OCI-LY1 (cell line): ENCODE measurements around the gene LRMDA.

Experiments
- H2AFZ ChIP-seq: fragments of 200-600 bp; sonication (generic), shearing (Covaris generic); 2 replicates; pipeline ENCODE4 v1.6.0; 2014; ENCODE audit warnings: antibody characterized with exemption, mild to moderate bottlenecking, low read length
- H3F3A ChIP-seq: fragments of 200-600 bp; sonication (generic), shearing (Covaris generic); 2 replicates; pipeline ENCODE4 v1.6.0; 2014; ENCODE audit warnings: mild to moderate bottlenecking, antibody characterized with exemption, low read length, moderate library complexity; ENCODE audit not compliant: insufficient read depth
- H3K27ac ChIP-seq: fragments of 200-600 bp; sonication (generic); 2 replicates; pipeline ENCODE4 v1.5.1; 2014; ENCODE audit warnings: low read length, mixed run types, mild to moderate bottlenecking, low read depth; ENCODE audit not compliant: poor library complexity, severe bottlenecking
- H3K27me3 ChIP-seq: fragments of 200-600 bp; sonication (generic); 2 replicates; pipeline ENCODE4 v1.6.0; 2014; ENCODE audit warnings: antibody characterized with exemption, mild to moderate bottlenecking, low read length, moderate library complexity; ENCODE audit not compliant: insufficient read depth
- H3K36me3 ChIP-seq: fragments of 200-600 bp; sonication (generic); 2 replicates; pipeline ENCODE4 v1.6.1; 2014; ENCODE audit warnings: mild to moderate bottlenecking, antibody characterized with exemption, low read length, moderate library complexity, mixed read lengths; ENCODE audit not compliant: insufficient read depth
- H3K4me1 ChIP-seq: fragments of 200-600 bp; sonication (generic); 2 replicates; pipeline ENCODE4 v1.5.1; 2014; ENCODE audit warnings: mild to moderate bottlenecking, low read length, moderate library complexity; ENCODE audit not compliant: insufficient read depth, severe bottlenecking
- H3K4me2 ChIP-seq: fragments of 200-600 bp; sonication (generic), shearing (Covaris generic); 2 replicates; pipeline ENCODE4 v1.6.1; 2014; ENCODE audit warnings: low read length
- H3K4me3 ChIP-seq: fragments of 200-600 bp; sonication (generic); 2 replicates; pipeline ENCODE4 v1.5.1; 2014; ENCODE audit warnings: low read length, low read depth, mild to moderate bottlenecking, mixed read lengths; ENCODE audit not compliant: poor library complexity, severe bottlenecking
- H3K79me2 ChIP-seq: fragments of 200-600 bp; shearing (Covaris generic); 2 replicates; pipeline ENCODE4 v1.6.1; 2016; ENCODE audit warnings: mixed run types, low read length, mixed read lengths; ENCODE audit not compliant: insufficient read depth
- H3K9ac ChIP-seq: fragments of 200-600 bp; sonication (generic), shearing (Covaris generic); 2 replicates; pipeline ENCODE4 v1.6.1; 2014; ENCODE audit warnings: mild to moderate bottlenecking, low read length, mixed read lengths
- H3K9me2 ChIP-seq: fragments of 200-600 bp; sonication (generic), shearing (Covaris generic); 2 replicates; pipeline ENCODE4 v1.6.1; 2014; ENCODE audit warnings: low read depth, mild to moderate bottlenecking, low read length, mixed read lengths
- H3K9me3 ChIP-seq: fragments of 200-600 bp; shearing (Covaris generic); 2 replicates; pipeline ENCODE4 v1.6.1; 2014; ENCODE audit warnings: low read length, mixed read lengths
- H4K20me1 ChIP-seq: fragments of 200-600 bp; sonication (generic), shearing (Covaris generic); 2 replicates; pipeline ENCODE4 v1.6.0; 2016; ENCODE audit warnings: mild to moderate bottlenecking, low read length; ENCODE audit not compliant: insufficient read depth
- CTCF ChIP-seq: fragments of 200-600 bp; sonication (generic), shearing (Covaris generic); IDR thresholded peaks from 2 replicates; pipeline ENCODE4 v1.5.1; 2017; ENCODE audit warnings: mild to moderate bottlenecking, antibody characterized with exemption, low read length, moderate library complexity, mixed read lengths
- EZH2 ChIP-seq: fragments of 200-600 bp; sonication (generic), shearing (Covaris generic); IDR thresholded peaks from 2 replicates; pipeline ENCODE4 v1.8.0; 2017; ENCODE audit warnings: borderline replicate concordance, mixed run types, mild to moderate bottlenecking, antibody characterized with exemption, low read length, moderate library complexity, mixed read lengths

The LRMDA gene

GRCh38 chr10:76149182-76149581 lies 717.8 kb downstream of the LRMDA start:
- H3K9ac ChIP-seq: no peak overlapping the region
- no peak overlapping the region for H2AFZ ChIP-seq
- H3K4me1 ChIP-seq: no peaks in the 10 kb centered on the region
- no peaks in the 10 kb centered on the region for H3K79me2 ChIP-seq
- H3K36me3 ChIP-seq: no peaks in the 10 kb centered on the region
- H3K4me2 ChIP-seq: no peak overlapping the region
- H3K27ac ChIP-seq: no peak overlapping the region
- H3K9me3 ChIP-seq: 0 out of 2 replicates have a peak, but pooled peaks cover 2% of the 10 kb centered on the region
- TF ChIP-seq CTCF: no peak
- no peak for TF ChIP-seq EZH2
- H4K20me1 ChIP-seq: no peaks in the 10 kb centered on the region
- no peaks in the 10 kb centered on the region for H3K9me2 ChIP-seq
- no peaks in the 10 kb centered on the region for H3F3A ChIP-seq
- no peak overlapping the region for H3K4me3 ChIP-seq
- H3K27me3 ChIP-seq: no peaks in the 10 kb centered on the region

- Histone ChIP-seq H4K20me1 (no peaks in the 10 kb centered on the region), H3F3A (no peaks in the 10 kb centered on the region), H3K9me2 (no peaks in the 10 kb centered on the region), H3K9ac (no peak overlapping the region), H3K4me1 (no peaks in the 10 kb centered on the region), H2AFZ (no peak overlapping the region), H3K4me2 (no peak overlapping the region), H3K36me3 (no peaks in the 10 kb centered on the region), H3K27me3 (no peaks in the 10 kb centered on the region), H3K4me3 (no peak overlapping the region), H3K9me3 (0 out of 2 replicates have a peak, but pooled peaks cover 2% of the 10 kb centered on the region), H3K79me2 (no peaks in the 10 kb centered on the region), H3K27ac (no peak overlapping the region)
- TF ChIP-seq EZH2 (no peak), CTCF (no peak)
Observed at GRCh38 chr10:76149602-76150138, 718.2 kb downstream of the LRMDA start.

DNA sequence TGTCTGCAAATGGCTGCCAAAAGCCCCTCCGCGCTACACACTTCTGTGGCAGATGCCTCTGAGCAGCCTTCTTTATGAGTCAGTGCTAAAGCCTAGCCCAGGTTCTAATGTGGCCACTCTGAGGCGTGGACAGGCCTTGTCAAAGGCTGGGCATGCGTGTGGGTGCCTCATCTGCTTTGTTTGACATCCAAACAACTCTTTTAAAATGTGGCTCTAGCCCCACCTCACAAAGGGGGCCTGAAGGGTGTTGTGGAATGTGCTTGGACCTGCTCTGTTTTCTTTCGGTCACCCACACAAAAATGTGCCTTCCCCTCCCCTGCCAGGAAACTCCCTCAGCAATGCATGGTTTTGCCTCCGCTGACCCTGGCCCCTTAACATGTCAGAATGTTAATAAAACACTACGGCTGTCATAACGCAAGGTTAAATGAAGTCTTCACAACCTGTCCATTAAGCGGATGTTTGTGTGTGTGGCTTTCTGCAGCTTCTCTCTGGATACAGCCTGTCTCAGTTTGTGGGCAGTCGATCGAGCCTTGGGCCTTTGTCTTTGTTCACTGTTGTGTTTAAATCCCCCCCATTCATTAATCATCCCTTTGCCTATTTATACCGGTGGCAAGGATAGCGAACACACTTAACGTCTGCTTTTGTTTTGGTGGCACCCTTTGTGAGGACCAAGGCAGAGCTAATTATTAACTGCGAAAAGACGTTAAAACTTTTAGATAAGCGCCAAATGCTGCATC lies 718.9 kb downstream of the LRMDA start:
- Histone ChIP-seq H3K9me2 (no peaks in the 10 kb centered on the region), H3K79me2 (no peaks in the 10 kb centered on the region), H3K27ac (no peak overlapping the region), H3K4me2 (no peak overlapping the region), H3F3A (no peaks in the 10 kb centered on the region), H3K9ac (no peak overlapping the region), H2AFZ (no peak overlapping the region), H3K4me3 (no peak overlapping the region), H3K4me1 (no peaks in the 10 kb centered on the region), H3K9me3 (0 out of 2 replicates have a peak, but pooled peaks cover 2% of the 10 kb centered on the region), H3K27me3 (no peaks in the 10 kb centered on the region), H4K20me1 (no peaks in the 10 kb centered on the region), H3K36me3 (no peaks in the 10 kb centered on the region)
- TF ChIP-seq EZH2 (no peak), CTCF (no peak)
